ENCODE results near the gene ISG15.

Gene ISG15

GRCh38 chr1:966704-967300, 46.5 kb upstream of the ISG15 start:
- TF ChIP-seq CTCF (conservative IDR thresholded peaks at IDR 0.05; ENCODE audit: control insufficient read depth, insufficient read depth, low read depth, low read length): no peak
- peak; percentile 52 for DNase-seq (ENCODE audit: low read depth)
- H3K4me3 ChIP-seq (ENCODE audit: control insufficient read depth, low read depth, low read length): peak overlapping the region; percentile 54

GRCh38 chr1:967466-968343, 45.6 kb upstream of the ISG15 start:
- TF ChIP-seq CTCF (conservative IDR thresholded peaks at IDR 0.05; ENCODE audit: control insufficient read depth, insufficient read depth, low read depth, low read length): no peak
- no peak for DNase-seq (ENCODE audit: low read depth)
- no peak overlapping the region for H3K4me3 ChIP-seq (ENCODE audit: control insufficient read depth, low read depth, low read length)

- TF ChIP-seq CTCF (conservative IDR thresholded peaks at IDR 0.05; ENCODE audit: control insufficient read depth, insufficient read depth, low read depth, low read length): no peak
- H3K4me3 ChIP-seq (ENCODE audit: control insufficient read depth, low read depth, low read length): no peak overlapping the region
- no peak for DNase-seq (ENCODE audit: low read depth)
Observed at GRCh38 chr1:969260-969855, 43.9 kb upstream of the ISG15 start.

- H3K4me3 ChIP-seq (ENCODE audit: control insufficient read depth, low read depth, low read length): no peak overlapping the region
- no peak for TF ChIP-seq CTCF (conservative IDR thresholded peaks at IDR 0.05; ENCODE audit: control insufficient read depth, insufficient read depth, low read depth, low read length)
- no peak for DNase-seq (ENCODE audit: low read depth)
Observed at GRCh38 chr1:970242-970972, 42.9 kb upstream of the ISG15 start.

GRCh38 chr1:970973-971730, 42.1 kb upstream of the ISG15 start:
- TF ChIP-seq CTCF (conservative IDR thresholded peaks at IDR 0.05; ENCODE audit: control insufficient read depth, insufficient read depth, low read depth, low read length): no peak
- no peak for DNase-seq (ENCODE audit: low read depth)
- no peak overlapping the region for H3K4me3 ChIP-seq (ENCODE audit: control insufficient read depth, low read depth, low read length)

All from fibroblast of mammary gland (primary cell).